Mucosa of descending colon (tissue), 3 donors: ENCODE measurements around the gene RDX. TPM values are rescaled to one million over a fixed set of nuclear protein-coding genes. Genes with fewer than 3 reads are reported as not detected.

ENCODE experiments used
- ATAC-seq: fragments of 200-7000 bp; cut with Tn5 transposase; one replicate; pipeline ENCODE4 v1.9.1; 2020; ENCODE audit warnings: mild to moderate bottlenecking, moderate library complexity
- DNase-seq, 3 donors: peaks; one replicate each; pipeline ENCODE4 v3.0.0-alpha.2; 2020
- H3K36me3 ChIP-seq: fragments of 200-600 bp; one replicate; pipeline ENCODE4 v1.8.0; 2021; ENCODE audit warnings: low read depth, mild to moderate bottlenecking
- H3K4me1 ChIP-seq: fragments of 200-600 bp; one replicate; pipeline ENCODE4 v1.8.0; 2021; ENCODE audit warnings: low read depth, mild to moderate bottlenecking
- H3K4me3 ChIP-seq: fragments of 200-600 bp; one replicate; pipeline ENCODE4 v1.8.0; 2021; ENCODE audit warnings: mild to moderate bottlenecking
- H3K9me3 ChIP-seq: fragments of 200-600 bp; one replicate; pipeline ENCODE4 v1.8.0; 2021; ENCODE audit warnings: mild to moderate bottlenecking
- CTCF ChIP-seq: fragments of 200-600 bp; IDR thresholded peaks from one replicate; pipeline ENCODE4 v1.8.0; 2022; ENCODE audit warnings: antibody characterized with exemption, mild to moderate bottlenecking
- intact Hi-C, 2 donors: fragments of 100-400 bp; cut with DNase I in 1 of 2; cut with micrococcal nuclease in 1 of 2; formaldehyde crosslinking; loops; one replicate each; pipeline versions ENCODE4 v1.11.0 to v1.11.1; 2022; cut with DNase I, micrococcal nuclease
- total RNA-seq, 3 donors: library from RNA; stranded (reverse); fragmentation: NEBNext Ultra II Directional in 2 of 3; extraction: Animal tissue kit (Norgen Biotek cat#: 25700) in 2 of 3; gene quantifications; one replicate each; pipeline versions ENCODE4 v1.2.1 to v1.2.4, GENCODE V29; 2021 to 2023
- donor health status: DM: no; HTN: no; CAD: no; lungs with moderate emphysema.
- donor health status: DM: no; HTN: no; CAD: no.
- donor health status: DM: no; HTN: yes; CAD: no.

Gene RDX
- total RNA-seq, 3 donors from 2014 or later = 26.7 to 83.7 (median 26.8) TPM

GRCh38 chr11:110160437-110160836 lies 136.0 kb downstream of the RDX start:
- ATAC-seq = no peak
- Histone ChIP-seq H3K4me1 (no peaks in the 10 kb centered on the region), H3K4me3 (no peak overlapping the region), H3K36me3 (no peaks in the 10 kb centered on the region), H3K9me3 (no peaks in the 10 kb centered on the region)
- no peak for TF ChIP-seq CTCF
- no peak for DNase-seq
- intact Hi-C loops = no loop called here

GRCh38 chr11:110160016-110160415 lies 136.4 kb downstream of the RDX start:
- no peaks in the 10 kb centered on the region for H3K4me1 ChIP-seq
- ATAC-seq (no peak), DNase-seq (no peak)
- H3K4me3 ChIP-seq = no peak overlapping the region
- H3K9me3 ChIP-seq = no peaks in the 10 kb centered on the region
- intact Hi-C loops = no loop called here
- H3K36me3 ChIP-seq = no peaks in the 10 kb centered on the region
- no peak for TF ChIP-seq CTCF

GRCh38 chr11:110159476-110159875 lies 136.9 kb downstream of the RDX start:
- no peaks in the 10 kb centered on the region for H3K4me1 ChIP-seq
- intact Hi-C loops = no loop called here
- H3K36me3 ChIP-seq = no peaks in the 10 kb centered on the region
- TF ChIP-seq CTCF = no peak
- ATAC-seq = no peak
- H3K9me3 ChIP-seq = no peaks in the 10 kb centered on the region
- no peak for DNase-seq
- no peak overlapping the region for H3K4me3 ChIP-seq

GRCh38 chr11:110158317-110159200 lies 137.9 kb downstream of the RDX start:
- no peak for ATAC-seq
- intact Hi-C loops = no loop called here
- Histone ChIP-seq H3K9me3 (no peaks in the 10 kb centered on the region), H3K4me1 (no peaks in the 10 kb centered on the region), H3K4me3 (no peak overlapping the region), H3K36me3 (no peaks in the 10 kb centered on the region)
- DNase-seq = no peak
- TF ChIP-seq CTCF = no peak

GRCh38 chr11:110156503-110156902 lies 139.9 kb downstream of the RDX start:
- H3K9me3 ChIP-seq = no peaks in the 10 kb centered on the region
- H3K4me3 ChIP-seq = no peak overlapping the region
- DNase-seq (no peak), ATAC-seq (no peak)
- intact Hi-C loops = no loop called here
- H3K4me1 ChIP-seq = no peaks in the 10 kb centered on the region
- no peaks in the 10 kb centered on the region for H3K36me3 ChIP-seq
- TF ChIP-seq CTCF = no peak
